Activated CD4-positive, alpha-beta T cell treated with anti-CD3 and anti-CD28 coated beads, Interleukin-2, amount 50 U/mL, for 24 hours (primary cell): ENCODE results near the gene COBLL1.
"Not testable (repeated sequence)": the region's sequence is repeated elsewhere in the genome, so short reads cannot be mapped to it uniquely, and the experiment has no call there.

Experiments used
- DNase-seq, 2 donors: peaks; one replicate each; pipeline ENCODE4 v3.0.0-alpha.2; 2020; ENCODE audit warnings: low read depth in 1 of 2, low spot score in 1 of 2

Gene COBLL1

DNA sequence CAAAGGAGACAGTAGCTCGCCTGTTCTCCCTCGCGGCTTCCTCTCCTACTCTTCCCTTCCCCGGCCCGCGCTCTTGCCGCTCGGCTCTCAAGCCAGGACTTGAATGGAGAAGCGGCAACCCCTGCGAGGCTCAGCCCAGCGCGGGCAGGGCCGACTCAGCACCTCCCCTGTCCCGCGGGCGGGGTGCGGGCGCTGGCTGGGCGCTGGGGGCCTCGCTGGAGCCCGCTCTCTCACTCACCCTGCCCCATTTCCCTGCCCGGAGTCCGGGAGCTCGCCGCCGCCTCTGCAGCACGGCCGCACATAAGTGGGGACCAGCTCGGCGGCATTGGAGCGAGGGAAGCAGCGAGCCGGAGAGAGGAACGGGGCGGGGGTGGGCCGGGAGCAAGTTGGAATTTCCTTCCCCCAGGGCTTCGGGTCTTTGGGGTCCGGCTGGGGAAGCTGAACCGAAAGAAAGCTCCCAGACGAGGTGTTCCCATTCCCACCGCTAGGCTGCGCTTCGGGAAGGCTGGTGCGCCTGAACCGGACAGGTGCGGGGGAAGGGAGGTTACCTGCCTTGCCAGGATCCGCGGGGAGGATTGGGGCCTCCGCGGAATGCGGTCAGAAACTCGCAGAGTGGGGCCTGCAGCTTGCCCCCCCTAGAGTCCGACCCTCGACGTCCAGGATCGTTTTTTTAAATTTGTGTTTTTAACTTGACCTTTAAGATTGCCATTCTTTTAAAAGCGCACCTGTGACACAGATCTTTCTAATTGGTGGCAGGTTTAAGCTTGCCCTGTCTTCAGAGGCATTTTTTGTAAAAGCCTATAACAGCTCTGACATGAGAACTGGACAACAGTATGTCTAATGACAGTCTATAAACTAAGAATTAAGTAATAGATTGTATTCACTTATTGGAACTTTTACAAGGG, at the start of gene COBLL1:
COBLL1 (minus strand) TSS at position 105 of the 905 bp plus-strand sequence. CDS start 627 bp downstream, outside the sequence.
- DNase-seq, result no peak

GRCh38 chr2:164890544-164890943, 48.9 kb upstream of the COBLL1 start:
- no peak for DNase-seq

- DNase-seq, result no peak
Observed at GRCh38 chr2:164888592-164888991, 47.0 kb upstream of the COBLL1 start.

DNA sequence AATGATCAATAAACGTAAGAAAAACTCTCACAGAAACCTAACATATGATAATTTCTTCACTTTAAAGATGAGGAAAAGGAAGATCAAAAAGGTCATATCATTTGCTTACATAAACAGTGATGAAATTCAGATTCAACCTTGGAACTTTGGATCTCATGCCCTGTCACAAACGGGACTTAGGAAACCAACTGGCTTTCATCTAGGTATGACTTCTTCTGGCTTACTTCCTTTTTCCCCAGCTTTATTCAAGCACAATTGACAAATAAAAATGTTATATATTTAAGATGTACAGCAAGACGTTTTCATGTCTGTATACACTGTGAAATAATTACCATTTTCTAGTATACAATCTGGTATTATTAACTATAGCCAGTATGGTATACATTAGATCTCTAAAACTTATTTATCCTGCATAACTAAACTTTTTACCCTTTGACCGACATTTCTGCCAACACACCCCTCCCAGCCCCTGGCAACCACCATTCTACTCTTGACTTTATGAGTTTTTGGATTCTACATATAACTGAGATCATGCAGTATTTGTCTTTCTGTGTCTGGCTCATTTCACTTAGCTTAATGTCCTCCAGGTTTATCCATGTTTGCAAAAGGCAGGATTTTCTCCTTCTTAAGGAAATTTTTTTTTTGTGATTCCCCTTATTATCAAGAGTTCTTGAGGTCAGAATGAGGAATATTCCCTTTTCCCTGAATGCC, 46.0 kb upstream of the COBLL1 start:
- DNase-seq, result no peak

GRCh38 chr2:164882276-164882675, 40.7 kb upstream of the COBLL1 start:
- no peak for DNase-seq

GRCh38 chr2:164881524-164881923, 39.9 kb upstream of the COBLL1 start:
- DNase-seq, result no peak

GRCh38 chr2:164879901-164880535, 38.4 kb upstream of the COBLL1 start:
- no peak for DNase-seq

DNA sequence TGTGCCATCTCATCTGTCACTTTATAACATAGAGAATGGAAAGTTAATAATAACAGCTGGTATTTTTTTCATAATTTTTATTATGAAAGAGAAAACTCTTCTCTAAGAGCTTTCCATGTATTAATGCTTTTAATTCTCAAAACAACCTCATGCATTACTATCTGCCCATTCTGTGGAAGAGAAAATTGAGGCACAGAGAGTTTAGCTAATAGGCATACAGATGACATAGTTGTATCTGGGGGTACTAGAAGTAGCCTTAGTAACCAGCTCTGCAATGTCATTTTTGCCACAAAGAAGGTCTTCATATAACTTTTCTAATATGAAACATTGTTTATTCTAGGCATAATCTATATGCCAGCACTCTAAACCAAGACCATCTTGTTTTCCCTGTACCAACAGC, 36.3 kb upstream of the COBLL1 start:
- DNase-seq, result no peak

DNA sequence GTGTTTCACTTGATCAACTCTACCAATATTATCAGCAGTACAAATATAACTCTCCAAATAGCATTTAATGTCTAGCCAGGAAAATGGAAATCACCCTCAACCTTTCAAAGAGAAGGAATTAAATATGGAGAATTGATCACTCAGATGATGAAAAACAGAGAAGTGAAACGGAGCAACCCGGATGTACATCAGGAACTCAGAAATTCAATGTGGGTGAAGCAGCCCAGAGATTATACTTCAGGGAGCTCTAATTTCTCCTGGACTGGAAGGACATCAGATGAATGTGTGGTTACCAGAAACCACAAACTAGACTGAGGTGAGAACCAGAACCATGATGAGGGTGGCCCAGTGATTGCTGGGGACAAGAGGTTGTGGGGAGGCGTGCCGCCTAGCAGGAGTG, 35.5 kb upstream of the COBLL1 start:
- DNase-seq, result no peak

DNA sequence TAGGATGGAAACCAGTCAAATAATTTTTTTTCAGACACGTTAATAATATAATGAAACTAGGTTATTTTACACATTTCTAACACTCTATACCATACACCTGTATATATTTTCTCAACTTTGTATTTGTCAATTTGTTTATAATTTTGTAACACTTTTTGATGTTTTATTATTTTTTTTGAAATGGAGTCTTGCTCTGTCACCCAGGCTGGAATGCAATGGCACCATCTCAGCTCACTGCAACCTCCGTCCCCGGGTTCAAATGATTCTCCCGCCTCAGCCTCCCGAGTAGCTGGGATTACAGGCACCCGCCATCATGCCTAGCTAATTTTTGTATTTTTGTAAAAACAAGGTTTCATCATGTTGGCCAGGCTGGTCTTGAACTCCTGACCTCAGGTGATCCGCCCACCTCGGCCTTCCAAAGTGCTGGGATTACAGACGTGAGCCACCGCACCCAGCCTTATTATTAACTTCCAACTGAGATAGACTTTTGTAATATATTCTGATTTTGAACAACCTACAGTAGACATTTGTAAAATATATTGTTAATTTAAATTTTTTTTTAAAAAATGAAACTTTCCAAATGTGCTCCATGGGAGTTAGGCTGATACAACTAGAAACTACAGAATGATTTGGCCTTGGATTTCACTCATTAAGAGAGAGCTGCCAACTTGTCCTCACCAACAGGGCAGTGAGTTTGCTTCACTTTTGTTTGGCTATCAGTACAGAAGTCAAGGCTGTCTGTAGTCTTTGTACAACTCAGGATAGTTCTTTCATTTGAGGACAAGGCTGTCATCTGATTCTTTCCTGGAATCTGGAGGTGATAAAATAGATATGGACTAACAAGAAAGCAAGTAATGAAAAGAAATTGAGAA, 33.9 kb upstream of the COBLL1 start:
- no peak for DNase-seq

DNA sequence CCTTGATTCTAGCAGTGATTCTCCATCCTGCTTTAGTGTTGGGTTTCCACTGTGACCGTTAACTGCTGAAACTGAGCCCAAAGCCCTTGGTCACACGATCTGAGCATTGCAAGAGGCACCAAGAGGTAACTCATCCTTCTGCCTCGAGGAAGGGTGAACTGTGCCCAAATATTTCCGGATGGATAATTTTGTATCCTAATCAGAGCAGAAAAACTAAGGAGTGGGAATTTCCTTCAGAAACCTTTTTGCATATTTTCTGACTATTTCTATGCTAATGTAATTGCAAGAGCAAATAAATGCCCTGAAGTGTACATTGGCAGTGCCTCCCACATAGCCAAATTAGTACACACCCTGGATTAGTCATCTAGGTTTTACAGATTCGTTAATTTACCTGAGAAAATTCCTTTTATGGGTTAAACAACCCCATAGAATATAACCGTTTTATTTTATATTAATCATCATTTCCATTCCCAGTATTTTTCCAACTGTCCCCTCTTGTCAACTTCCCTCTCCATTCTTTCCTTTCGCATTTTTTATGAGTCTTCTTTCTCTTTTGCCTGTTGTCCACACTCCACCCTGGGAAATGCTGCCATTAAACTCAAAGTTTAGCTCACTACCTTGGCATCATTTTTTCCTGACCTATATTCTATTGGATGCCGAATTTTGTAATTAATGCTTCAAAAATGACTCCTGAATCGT, 31.7 kb upstream of the COBLL1 start:
- DNase-seq, result no peak

DNA sequence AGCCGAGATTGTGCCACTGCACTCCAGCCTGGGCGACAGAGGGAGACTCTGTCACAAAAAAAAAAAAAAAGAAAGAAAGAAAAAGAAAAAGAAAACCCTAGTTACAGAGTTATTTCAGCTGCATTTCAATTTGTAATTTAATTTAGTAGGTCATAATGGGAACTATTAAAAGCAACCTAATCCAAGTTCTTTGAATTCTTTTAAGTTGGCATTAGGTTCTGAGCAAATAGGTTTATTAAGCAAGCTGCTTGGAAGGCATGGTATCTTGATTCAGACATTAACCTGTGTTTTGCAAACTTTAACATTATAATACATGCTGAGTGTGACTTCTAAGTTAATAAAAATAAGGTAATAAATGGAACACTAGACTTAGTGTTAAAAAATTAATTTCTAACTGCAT, 29.8 kb upstream of the COBLL1 start:
- no peak for DNase-seq

DNA sequence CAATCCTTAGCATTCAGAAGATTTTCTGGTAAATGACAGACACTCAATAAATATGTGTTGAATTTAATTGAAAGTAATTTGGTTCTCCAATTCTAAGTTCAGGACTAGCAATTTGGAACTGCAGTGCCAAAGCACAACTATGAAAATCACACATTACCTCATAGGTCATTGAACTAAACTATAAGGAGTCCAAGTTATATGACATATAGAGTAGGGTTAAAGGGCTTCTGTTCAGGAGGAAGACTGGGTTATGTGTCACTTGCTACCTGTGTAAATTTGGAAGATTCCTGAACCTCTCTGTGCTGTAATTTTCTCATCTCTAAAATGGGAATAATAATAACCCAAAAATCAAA, 27.8 kb upstream of the COBLL1 start:
- no peak for DNase-seq

- DNase-seq, result no peak
Observed at GRCh38 chr2:164868563-164869419, 27.2 kb upstream of the COBLL1 start.

DNA sequence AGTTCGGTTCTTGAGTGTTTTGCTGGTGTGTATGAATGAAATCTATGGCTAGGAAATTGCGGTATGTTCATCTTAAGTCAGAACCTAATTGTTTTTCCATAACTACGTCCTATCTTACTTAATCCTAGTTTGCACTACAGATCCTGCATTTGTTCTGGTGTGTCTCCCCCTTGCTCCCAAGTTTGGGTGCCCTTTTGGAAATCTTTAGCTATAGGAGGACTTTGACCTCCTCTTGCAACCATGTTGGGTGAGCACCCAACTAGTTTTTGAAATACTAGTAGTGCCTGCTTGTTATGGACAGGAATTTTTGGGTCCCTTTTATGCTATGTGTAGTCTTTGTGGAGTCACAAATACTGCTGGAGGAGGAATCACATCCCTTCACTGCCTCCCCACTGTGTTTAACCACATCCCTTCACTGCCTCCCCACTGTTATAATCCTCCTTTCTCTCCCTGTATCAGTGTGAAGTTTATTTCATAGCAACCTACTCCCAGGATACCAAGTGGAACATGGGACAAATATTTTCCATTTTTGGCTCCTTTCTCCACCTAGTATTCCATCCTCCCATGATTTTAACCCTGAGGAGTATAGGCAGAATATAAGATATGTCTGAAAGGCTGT, 26.3 kb upstream of the COBLL1 start:
- DNase-seq, result no peak

DNA sequence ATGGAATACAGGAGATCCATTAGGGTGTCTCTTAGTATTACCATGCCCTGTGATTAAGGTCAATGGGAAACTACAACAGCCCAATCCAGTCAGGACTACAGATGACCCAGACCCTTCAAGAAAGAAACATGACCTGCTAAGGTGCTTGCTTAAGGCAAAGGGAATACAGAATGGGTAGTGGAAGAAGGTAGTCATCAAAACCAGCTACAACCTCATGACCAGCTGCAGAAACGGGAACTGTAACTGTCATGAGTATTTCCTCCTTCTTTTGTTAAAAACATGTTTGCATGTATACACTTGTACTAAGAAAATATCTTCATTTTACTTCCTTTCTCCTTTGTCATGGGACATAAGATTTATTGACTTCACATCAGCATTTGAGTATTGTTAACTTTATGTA, 24.8 kb upstream of the COBLL1 start:
- not testable (repeated sequence) for DNase-seq

DNA sequence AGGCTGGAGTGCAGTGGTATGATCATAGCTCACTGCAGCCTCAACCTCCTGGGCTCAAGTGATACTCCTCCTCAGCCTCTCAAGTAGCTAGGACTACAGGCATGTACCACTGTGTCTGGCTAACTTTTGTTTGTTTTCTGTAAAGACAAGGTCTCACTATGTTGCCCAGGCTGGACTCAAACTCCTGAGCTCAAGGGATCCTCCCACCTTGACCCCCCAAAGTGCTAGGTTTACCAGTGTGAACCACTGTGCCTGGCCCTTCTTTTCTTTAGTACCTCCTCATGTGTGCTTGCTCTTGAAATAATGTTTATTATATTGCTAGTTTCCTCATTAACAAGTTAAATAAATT, 19.0 kb upstream of the COBLL1 start:
- DNase-seq, result no peak

DNA sequence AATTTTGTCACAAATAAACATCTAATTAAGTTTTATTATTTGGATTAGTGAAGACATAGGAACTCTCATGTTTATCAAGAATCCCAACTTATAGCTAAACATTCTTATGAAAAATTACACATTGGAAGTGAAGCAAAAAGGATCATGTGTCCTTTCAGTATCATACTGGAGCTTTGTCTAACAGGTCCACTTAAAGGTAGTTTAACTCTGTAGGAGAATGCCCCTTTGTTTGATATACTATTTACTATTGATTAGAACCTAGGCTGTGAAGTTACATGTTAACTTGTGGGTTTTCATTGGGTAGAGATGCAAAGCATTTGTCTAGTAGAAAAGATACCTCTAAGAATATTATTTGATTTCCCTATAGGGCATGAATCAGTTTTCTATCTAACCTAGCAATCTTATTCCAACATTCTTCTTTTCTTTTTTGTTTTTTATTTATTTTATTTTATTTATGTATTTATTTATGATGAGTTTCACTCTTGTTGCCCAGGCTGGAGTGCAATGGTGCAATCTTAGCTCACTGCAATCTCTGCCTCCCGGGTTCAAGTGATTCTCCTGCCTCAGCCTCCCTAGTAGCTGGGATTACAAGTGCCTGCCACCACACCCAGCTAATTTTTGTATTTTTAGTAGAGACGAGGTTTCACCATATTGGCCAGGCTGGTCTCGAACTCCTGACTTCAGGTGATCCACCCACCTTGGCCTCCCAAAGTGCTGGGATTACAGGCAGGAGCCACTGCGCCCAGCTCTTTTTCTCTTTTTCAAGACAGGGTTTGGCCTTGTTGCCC, 18.5 kb upstream of the COBLL1 start:
- DNase-seq, result not testable (repeated sequence)
